Activated CD8-positive, alpha-beta memory T cell treated with anti-CD3 and anti-CD28 coated beads for 36 hours (primary cell): Measurements from ENCODE around the gene TPBG. TPM values are rescaled to one million over a fixed set of nuclear protein-coding genes. Genes with fewer than 3 reads are reported as not detected.

ENCODE experiments used
- total RNA-seq, 2 experiments: library from RNA; stranded (reverse); gene quantifications; one replicate each; pipeline ENCODE4 v1.2.3, GENCODE V29; 2021

The TPBG gene
- total RNA-seq, 2 experiments from 2014 or later: 0.08 TPM; not detected in 1

Other genes starting within 250 kb of the TPBG start
- 10 to 100 TPM; 26.1 to 26.6 TPM for gene IBTK, start 116.1 kb upstream of the TPBG start, total RNA-seq